IMR-90 (cell line): Measurements from ENCODE around the gene ZNF33B. TPM values are rescaled to one million over a fixed set of nuclear protein-coding genes. Genes with fewer than 3 reads are reported as not detected.

ENCODE experiments used
- ATAC-seq: fragments of 200-7000 bp; cut with Tn5 transposase; 2 replicates; pipeline ENCODE4 v1.9.1; 2020; ENCODE audit warnings: low read depth, mild to moderate bottlenecking, moderate library complexity
- BruUV-seq: library from RNA; stranded (reverse); fragments of 400-500 nt; replicated peaks from 2 replicates; lab custom pipeline; 2021; lab: Mats Ljungman, UMichigan
- CTCF ChIA-PET: fragments of 300-600 bp; formaldehyde crosslinking; extraction: SDS; loops from one replicate; lab custom pipeline; 2021; ENCODE audit warnings: antibody characterized with exemption; lab: Yijun Ruan, JAX
- POLR2A ChIA-PET: fragments of 300-600 bp; sonication (Branson Sonifier 250); formaldehyde crosslinking; loops from one replicate; lab custom pipeline; 2022; ENCODE audit warnings: antibody characterized with exemption; ENCODE audit not compliant: unreplicated experiment; lab: Charles Lee
- DNase-seq: peaks from one replicate; pipeline ENCODE4 v3.0.0; 2013
- H2AFZ ChIP-seq: replicated peaks from 2 replicates; pipeline ENCODE3; 2013; ENCODE audit warnings: low read length, mild to moderate bottlenecking; ENCODE audit not compliant: poor library complexity
- H2AK5ac ChIP-seq: 2 replicates; pipeline ENCODE4 v1.6.1; 2013; ENCODE audit warnings: low read depth, low read length, inconsistent platforms
- H2AK9ac ChIP-seq: replicated peaks from 2 replicates; pipeline ENCODE3; 2013; ENCODE audit warnings: mild to moderate bottlenecking, low read depth, low read length, moderate library complexity; ENCODE audit not compliant: poor library complexity
- H2BK120ac ChIP-seq: 2 replicates; pipeline ENCODE4 v1.6.1; 2013; ENCODE audit warnings: low read depth, low read length, inconsistent platforms
- H2BK15ac ChIP-seq: 3 replicates; pipeline ENCODE4 v1.6.1; 2013; ENCODE audit warnings: low read depth, low read length, inconsistent platforms
- H2BK20ac ChIP-seq: 2 replicates; pipeline ENCODE4 v1.6.1; 2013; ENCODE audit warnings: low read depth, mild to moderate bottlenecking, inconsistent platforms, low read length, moderate library complexity
- H2BK5ac ChIP-seq: 2 replicates; pipeline ENCODE4 v1.6.1; 2013; ENCODE audit warnings: mild to moderate bottlenecking, low read depth, low read length, inconsistent platforms; ENCODE audit not compliant: poor library complexity, severe bottlenecking
- H3K14ac ChIP-seq: replicated peaks from 2 replicates; pipeline ENCODE4 v1.6.1; 2013; ENCODE audit warnings: low read depth, low read length, inconsistent platforms
- H3K18ac ChIP-seq: 2 replicates; pipeline ENCODE4 v1.6.1; 2013; ENCODE audit warnings: low read depth, low read length, control low read depth
- H3K23ac ChIP-seq: 2 replicates; pipeline ENCODE4 v1.6.1; 2013; ENCODE audit warnings: low read depth, low read length, inconsistent platforms
- H3K27ac ChIP-seq: 2 replicates; pipeline ENCODE4 v1.5.1; 2013; ENCODE audit warnings: mild to moderate bottlenecking, control low read depth, low read length; ENCODE audit not compliant: insufficient read depth
- H3K27me3 ChIP-seq: 2 replicates; pipeline ENCODE4 v1.6.1; 2013; ENCODE audit warnings: low read length; ENCODE audit not compliant: control insufficient read depth, insufficient read depth
- H3K36me3 ChIP-seq: 2 replicates; pipeline ENCODE4 v1.6.1; 2013; ENCODE audit warnings: low read length, mixed read lengths; ENCODE audit not compliant: control insufficient read depth, insufficient read depth
- H3K4ac ChIP-seq: 2 replicates; pipeline ENCODE4 v1.6.1; 2013; ENCODE audit warnings: low read depth, low read length, inconsistent platforms
- H3K4me1 ChIP-seq: 2 replicates; pipeline ENCODE4 v1.6.1; 2013; ENCODE audit warnings: low read length, mixed read lengths; ENCODE audit not compliant: control insufficient read depth, insufficient read depth
- H3K4me2 ChIP-seq: 2 replicates; pipeline ENCODE4 v1.6.1; 2013; ENCODE audit warnings: low read depth, mild to moderate bottlenecking, control low read depth, low read length, moderate library complexity
- H3K4me3 ChIP-seq: 2 replicates; pipeline ENCODE4 v1.5.1; 2013; ENCODE audit warnings: low read depth, mild to moderate bottlenecking, control low read depth, low read length, moderate library complexity; ENCODE audit not compliant: insufficient read depth
- H3K56ac ChIP-seq: 2 replicates; pipeline ENCODE4 v1.6.1; 2013; ENCODE audit warnings: low read length, inconsistent platforms; ENCODE audit not compliant: insufficient read depth; ENCODE audit errors: extremely low read depth
- H3K79me1 ChIP-seq, 2 experiments: 2 replicates each; pipeline ENCODE4 v1.6.1; 2013; ENCODE audit warnings: low read length in 2 of 2, inconsistent platforms in 1 of 2, low read depth in 1 of 2
- H3K9ac ChIP-seq: 2 replicates; pipeline ENCODE4 v1.6.1; 2013; ENCODE audit warnings: low read depth, low read length, control low read depth
- H3K9me1 ChIP-seq: 2 replicates; pipeline ENCODE4 v1.6.1; 2013; ENCODE audit warnings: low read length, inconsistent platforms; ENCODE audit not compliant: insufficient read depth
- H3K9me3 ChIP-seq: 2 replicates; pipeline ENCODE4 v1.6.1; 2013; ENCODE audit warnings: low read length; ENCODE audit not compliant: control insufficient read depth, insufficient read depth
- H4K20me1 ChIP-seq: 2 replicates; pipeline ENCODE4 v1.6.1; 2013; ENCODE audit warnings: low read length, inconsistent platforms; ENCODE audit not compliant: insufficient read depth
- H4K5ac ChIP-seq: 2 replicates; pipeline ENCODE4 v1.6.1; 2013; ENCODE audit warnings: mild to moderate bottlenecking, low read depth, low read length, control low read depth
- H4K8ac ChIP-seq, 2 experiments: 2 replicates each; pipeline ENCODE4 v1.6.1; 2013; ENCODE audit warnings: low read depth in 2 of 2, low read length in 2 of 2, control low read depth in 1 of 2, inconsistent platforms in 1 of 2
- H4K91ac ChIP-seq: 2 replicates; pipeline ENCODE4 v1.6.1; 2013; ENCODE audit warnings: low read depth, low read length, inconsistent platforms; ENCODE audit not compliant: insufficient read depth
- BHLHE40 ChIP-seq: fragments of 150-350 bp; IDR thresholded peaks from 2 replicates; pipeline ENCODE4 v1.6.1; 2016; ENCODE audit warnings: mild to moderate bottlenecking, low read depth, low read length
- CEBPB ChIP-seq: IDR thresholded peaks from 2 replicates; pipeline ENCODE4 v1.6.1; 2012; ENCODE audit warnings: low read depth, low read length, improper control_type of control experiment
- CHD1 ChIP-seq: IDR thresholded peaks from 2 replicates; pipeline ENCODE4 v1.6.1; 2012; ENCODE audit warnings: low read depth, low read length, improper control_type of control experiment
- CTCF ChIP-seq: conservative IDR thresholded peaks from 2 replicates; pipeline ENCODE4 v1.5.1; 2012; ENCODE audit warnings: mild to moderate bottlenecking, low read depth, low read length, improper control_type of control experiment
- ELK1 ChIP-seq: fragments of 150-350 bp; IDR thresholded peaks from 2 replicates; pipeline ENCODE4 v1.6.1; 2016; ENCODE audit warnings: low read depth, mild to moderate bottlenecking, low read length, moderate library complexity, borderline replicate concordance
- FOS ChIP-seq: fragments of 150-350 bp; IDR thresholded peaks from 2 replicates; pipeline ENCODE4 v1.6.1; 2016; ENCODE audit warnings: low read depth, low read length
- MAFK ChIP-seq: IDR thresholded peaks from 2 replicates; pipeline ENCODE4 v1.6.1; 2012; ENCODE audit warnings: low read depth, low read length, improper control_type of control experiment
- MAZ ChIP-seq: IDR thresholded peaks from 2 replicates; pipeline ENCODE4 v1.6.1; 2012; ENCODE audit warnings: low read depth, mild to moderate bottlenecking, low read length, improper control_type of control experiment, moderate library complexity, borderline replicate concordance
- MXI1 ChIP-seq: IDR thresholded peaks from 2 replicates; pipeline ENCODE4 v1.6.1; 2012; ENCODE audit warnings: low read depth, mild to moderate bottlenecking, low read length, moderate library complexity, borderline replicate concordance
- NFE2L2 ChIP-seq: fragments of 150-350 bp; IDR thresholded peaks from 2 replicates; pipeline ENCODE4 v1.6.1; 2016; ENCODE audit warnings: low read depth, mild to moderate bottlenecking, low read length
- POLR2A ChIP-seq: IDR thresholded peaks from 2 replicates; pipeline ENCODE4 v1.6.1; 2012; ENCODE audit warnings: mild to moderate bottlenecking, low read depth, low read length
- RAD21 ChIP-seq: IDR thresholded peaks from 2 replicates; pipeline ENCODE4 v1.6.1; 2012; ENCODE audit warnings: low read length, improper control_type of control experiment
- RCOR1 ChIP-seq: IDR thresholded peaks from 2 replicates; pipeline ENCODE4 v1.6.1; 2012; ENCODE audit warnings: mild to moderate bottlenecking, low read length, improper control_type of control experiment; ENCODE audit not compliant: insufficient replicate concordance
- RFX5 ChIP-seq: IDR thresholded peaks from 2 replicates; pipeline ENCODE4 v1.8.0; 2012; ENCODE audit warnings: low read depth, mild to moderate bottlenecking, low read length, moderate library complexity
- SMC3 ChIP-seq: fragments of 150-350 bp; IDR thresholded peaks from 2 replicates; pipeline ENCODE4 v1.6.1; 2016; ENCODE audit warnings: low read depth, mild to moderate bottlenecking, antibody characterized with exemption, low read length, moderate library complexity
- USF2 ChIP-seq: fragments of 150-350 bp; IDR thresholded peaks from 2 replicates; pipeline ENCODE4 v1.6.1; 2017; ENCODE audit warnings: mild to moderate bottlenecking, antibody characterized with exemption, low read length, low read depth
- WGBS, 2 experiments: methylation state at CpG; one replicate each; pipeline versions ENCODE4 v1.1.5 to v1.1.7; 2013; ENCODE audit warnings: missing lambda C conversion rate in 2 of 2; ENCODE audit not compliant: insufficient read length in 1 of 2; ENCODE audit errors: extremely low coverage in 2 of 2; 5-methylcytosine and 5-hydroxymethylcytosine counted together
- dilution Hi-C: fragments of 300-500 bp; cut with HindIII; formaldehyde crosslinking; loops from one replicate; pipeline ENCODE4 v1.14.3; 2018; ENCODE audit warnings: low sequenced_read_pairs; ENCODE audit not compliant: unreplicated experiment
- in situ Hi-C: fragments of 300-500 bp; cut with MboI; formaldehyde crosslinking; loops from 3 replicates; pipeline ENCODE4 v1.14.3; 2019; ENCODE audit warnings: low sequenced_read_pairs, inconsistent platforms, mixed read lengths
- intact Hi-C: fragments of 100-400 bp; cut with micrococcal nuclease; formaldehyde crosslinking; loops from 2 replicates; pipeline ENCODE4 v1.10.0; 2022
- polyA plus RNA-seq, 3 experiments: library from polyadenylated mRNA; depleted of rRNA; stranded (reverse); fragments of >200 nt; gene quantifications; 2 replicates each; pipeline ENCODE4 v1.2.3, GENCODE V29; 2012; ENCODE audit warnings: low replicate concordance in 1 of 3
- total RNA-seq: library from RNA; depleted of rRNA; stranded (reverse); fragments of >200 nt; gene quantifications from 2 replicates; pipeline ENCODE4 v1.2.3, GENCODE V29; 2012

Gene ZNF33B
- total and polyA plus RNA-seq, 2 of the 4 experiments (the other 2 are of a cell fraction): 2.1 to 4.5 TPM

GRCh38 chr10:42654419-42654818 lies 16.0 kb upstream of the ZNF33B start:
- H3K4me2 ChIP-seq: no peak overlapping the region
- no peak overlapping the region for H3K56ac ChIP-seq
- no peaks in the 10 kb centered on the region for H3K27me3 ChIP-seq
- ChIA-PET POLR2A (no interaction called here), CTCF (no interaction called here)
- H2BK20ac ChIP-seq: no peak overlapping the region
- intact Hi-C loops (no loop called here), in situ Hi-C loops (no loop called here), dilution Hi-C loops (no loop called here)
- DNase-seq: no peak
- no peak overlapping the region for H4K5ac ChIP-seq
- no peak overlapping the region for H2AK9ac ChIP-seq
- H3K4me3 ChIP-seq: no peak overlapping the region
- H3K9me3 ChIP-seq: no peaks in the 10 kb centered on the region
- H3K23ac ChIP-seq: no peak overlapping the region
- no peaks in the 10 kb centered on the region for H4K20me1 ChIP-seq
- no TSS peak for BruUV-seq
- no peak overlapping the region for H4K8ac ChIP-seq
- H3K18ac ChIP-seq: no peak overlapping the region
- H2BK15ac ChIP-seq: no peak overlapping the region
- H2AK5ac ChIP-seq: no peak overlapping the region
- no peak overlapping the region for H2BK120ac ChIP-seq
- no peak overlapping the region for H3K14ac ChIP-seq
- no peaks in the 10 kb centered on the region for H3K79me1 ChIP-seq
- no peak overlapping the region for H3K4ac ChIP-seq
- ATAC-seq: no peak
- TF ChIP-seq MXI1 (no peak), RAD21 (no peak), NFE2L2 (no peak), CTCF (no peak), SMC3 (no peak), MAFK (no peak), CHD1 (no peak), RFX5 (no peak), USF2 (no peak), BHLHE40 (no peak), ELK1 (no peak), FOS (no peak), POLR2A (no peak), CEBPB (no peak), RCOR1 (no peak), MAZ (no peak)
- no peak overlapping the region for H3K27ac ChIP-seq
- no peaks in the 10 kb centered on the region for H3K36me3 ChIP-seq
- WGBS, 2 experiments: 100% methylated on average over 1 of the region's 6 CpGs; no CpG with 5 or more reads in 1 of the 2 experiments
- H3K4me1 ChIP-seq: no peaks in the 10 kb centered on the region
- no peak overlapping the region for H2AFZ ChIP-seq
- no peak overlapping the region for H2BK5ac ChIP-seq
- H4K91ac ChIP-seq: no peak overlapping the region
- no peak overlapping the region for H3K9ac ChIP-seq
- no peaks in the 10 kb centered on the region for H3K9me1 ChIP-seq
